Stimulated activated CD8-positive, alpha-beta memory T cell treated with anti-CD3 and anti-CD28 coated beads, Interleukin-4, amount 100 ng/mL, for 4 hours (primary cell): ENCODE measurements around the gene RAI14.
"Not testable (repeated sequence)": the region's sequence is repeated elsewhere in the genome, so short reads cannot be mapped to it uniquely, and the experiment has no call there.

Experiments
- DNase-seq, 2 donors: peaks; one replicate each; pipeline ENCODE4 v3.0.0-alpha.2; 2020; ENCODE audit warnings: low read depth in 2 of 2, low spot score in 1 of 2

RAI14 gene

GRCh38 chr5:34758514-34758913, 102.4 kb downstream of the RAI14 start:
- DNase-seq = no peak

DNA sequence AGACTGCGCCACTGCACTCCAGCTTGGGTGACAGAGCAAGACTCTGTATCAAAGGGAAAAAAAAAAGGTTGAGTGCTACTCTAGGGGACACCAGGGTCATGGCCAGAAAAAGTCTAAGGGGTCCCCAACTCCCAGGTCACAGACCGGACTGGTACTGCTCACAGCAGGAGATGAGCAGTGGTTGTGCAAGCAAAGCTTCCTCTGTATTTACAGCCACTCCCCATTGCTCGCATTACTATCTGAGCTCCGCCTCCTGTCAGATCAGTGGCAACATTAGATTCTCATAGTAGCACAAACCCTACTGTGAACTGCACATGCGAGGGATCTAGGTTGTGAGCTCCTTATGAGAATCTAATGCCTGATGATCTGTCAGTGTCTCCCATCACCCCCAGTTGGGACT, 103.1 kb downstream of the RAI14 start:
- DNase-seq = not testable (repeated sequence)

- DNase-seq = no peak
Measured at GRCh38 chr5:34765662-34766061, 109.5 kb downstream of the RAI14 start.

DNA sequence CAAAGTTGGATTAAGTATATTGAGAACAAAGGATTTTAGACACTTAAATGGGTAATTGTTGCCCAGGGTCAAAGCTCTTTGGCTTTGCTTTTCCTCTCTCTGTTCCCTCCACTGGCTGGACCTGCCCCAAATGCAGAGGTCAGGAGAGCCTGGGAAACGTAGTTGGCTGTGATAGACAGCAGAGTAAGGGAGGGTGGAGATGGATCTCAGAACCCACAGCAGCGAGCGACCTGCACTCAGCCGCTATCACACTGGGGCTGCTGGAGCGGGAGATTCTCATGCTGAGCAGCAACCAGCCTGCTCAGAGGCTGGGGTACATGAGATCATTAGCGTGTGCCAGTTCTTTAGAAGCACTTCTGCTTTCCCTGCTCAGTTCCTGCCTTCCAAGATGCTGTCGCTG, 111.1 kb downstream of the RAI14 start:
- no peak for DNase-seq

DNA sequence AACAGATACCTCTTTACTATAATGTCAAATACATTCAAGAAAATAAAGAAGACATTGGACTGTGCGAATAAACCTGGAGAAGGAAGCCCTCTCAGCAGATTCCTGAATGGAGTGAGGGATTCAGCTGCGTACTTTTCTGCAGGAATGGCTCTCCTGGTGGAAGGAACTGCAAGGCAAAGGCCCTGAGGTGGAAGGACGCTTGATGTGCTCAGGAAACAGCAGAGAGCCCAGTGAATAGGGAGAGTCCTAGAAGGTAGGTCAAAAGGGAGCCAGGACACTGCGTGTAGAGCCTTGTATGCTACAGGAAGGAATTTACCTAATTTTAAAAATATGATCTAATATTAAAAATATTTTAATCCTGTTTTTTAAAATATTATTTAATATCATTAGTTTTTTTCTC, 114.4 kb downstream of the RAI14 start:
- no peak for DNase-seq

DNA sequence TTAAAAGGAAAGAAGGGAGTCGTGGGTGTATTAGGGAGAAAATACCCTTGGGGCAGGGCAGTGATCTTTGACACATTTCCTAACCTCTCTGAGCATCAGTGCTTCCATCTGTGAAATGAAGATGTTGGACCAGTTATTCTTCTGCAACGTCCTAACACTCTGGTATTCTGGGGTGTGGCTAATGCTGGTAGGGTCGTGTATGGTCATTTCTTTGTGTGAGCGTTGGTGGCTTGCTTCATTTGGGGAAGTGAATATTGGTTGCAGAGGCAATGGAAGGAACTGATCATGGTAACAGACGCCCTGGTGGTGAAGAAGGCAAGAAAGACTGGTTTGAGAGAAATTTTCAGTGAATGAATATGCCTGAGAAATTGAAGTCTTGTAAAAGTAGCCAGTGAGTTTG, 114.9 kb downstream of the RAI14 start:
- no peak for DNase-seq

GRCh38 chr5:34772267-34773098, 116.4 kb downstream of the RAI14 start:
- no peak for DNase-seq

GRCh38 chr5:34774139-34774538, 118.0 kb downstream of the RAI14 start:
- DNase-seq = no peak

DNA sequence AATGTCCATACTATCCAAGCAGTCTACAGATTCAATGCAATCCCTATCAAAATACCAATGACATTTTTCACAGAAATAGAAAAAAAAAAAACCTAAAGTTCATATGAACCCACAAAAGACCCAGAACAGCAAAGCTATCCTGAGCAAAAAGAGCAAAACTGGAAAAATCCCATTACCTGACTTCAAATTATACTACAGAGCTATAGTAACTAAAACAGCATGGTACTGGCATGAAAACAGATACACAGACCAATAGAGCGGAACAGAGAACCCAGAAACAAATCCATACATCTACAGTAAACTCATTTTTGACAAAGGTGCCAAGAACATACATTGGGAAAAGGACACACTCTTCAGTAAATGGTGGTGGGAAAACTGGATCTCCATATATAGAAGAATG, 118.5 kb downstream of the RAI14 start:
- DNase-seq = not testable (repeated sequence)

- DNase-seq = no peak
Measured at GRCh38 chr5:34775886-34776285, 119.8 kb downstream of the RAI14 start.

DNA sequence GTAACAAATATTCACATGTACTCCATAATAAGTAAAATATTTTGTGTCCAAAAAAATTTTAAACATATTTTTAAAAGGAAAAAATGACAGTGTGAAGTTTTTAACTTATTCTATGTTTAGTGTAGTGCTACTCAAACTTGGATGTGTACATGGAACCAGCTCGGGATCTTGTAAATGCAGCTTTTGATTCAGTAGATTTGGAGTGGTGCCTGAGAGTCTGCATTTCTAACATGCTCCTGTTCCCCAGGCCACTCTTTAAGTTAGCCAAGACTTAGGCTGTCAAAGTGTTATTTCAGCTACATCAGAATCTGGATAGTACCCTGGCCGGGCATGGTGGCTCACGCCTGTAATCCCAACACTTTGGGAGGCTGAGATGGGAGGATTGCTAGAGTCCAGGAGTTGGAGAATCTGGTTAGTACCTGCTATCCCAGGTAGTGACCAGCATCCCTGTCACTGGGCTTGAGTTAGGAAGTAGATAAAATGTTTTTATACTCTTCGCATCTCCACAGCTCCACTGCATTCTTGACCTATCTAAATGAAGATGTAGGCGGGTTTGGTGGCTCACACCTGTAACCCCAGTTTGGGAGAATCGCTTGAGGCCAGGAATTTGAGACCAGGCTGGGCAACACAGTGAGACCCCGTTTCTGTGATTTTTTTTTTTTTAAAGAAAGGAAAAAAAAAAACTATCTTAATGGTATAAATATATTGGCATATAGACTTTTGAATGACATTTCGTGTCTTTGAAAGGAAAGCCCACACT, 122.1 kb downstream of the RAI14 start:
- DNase-seq = no peak

DNA sequence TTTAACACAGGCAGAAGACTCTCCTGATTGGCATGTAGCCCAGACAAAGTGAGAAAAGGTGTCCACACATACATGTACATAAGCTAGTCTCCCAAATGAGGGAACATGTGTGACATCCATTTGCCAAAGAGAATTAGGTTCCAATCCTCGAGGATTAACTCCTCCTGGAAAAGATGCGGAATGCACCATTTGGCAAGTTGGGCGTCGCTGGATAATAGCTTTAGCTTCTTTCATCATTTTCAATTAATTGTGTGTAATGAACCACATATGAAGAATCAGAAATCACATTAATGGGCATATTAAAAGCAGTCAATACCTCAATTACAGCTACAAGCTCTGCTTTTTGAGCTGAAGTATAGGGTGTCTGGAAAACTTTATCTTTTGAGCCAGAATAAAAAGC, 127.8 kb downstream of the RAI14 start:
- DNase-seq = not testable (repeated sequence)

DNA sequence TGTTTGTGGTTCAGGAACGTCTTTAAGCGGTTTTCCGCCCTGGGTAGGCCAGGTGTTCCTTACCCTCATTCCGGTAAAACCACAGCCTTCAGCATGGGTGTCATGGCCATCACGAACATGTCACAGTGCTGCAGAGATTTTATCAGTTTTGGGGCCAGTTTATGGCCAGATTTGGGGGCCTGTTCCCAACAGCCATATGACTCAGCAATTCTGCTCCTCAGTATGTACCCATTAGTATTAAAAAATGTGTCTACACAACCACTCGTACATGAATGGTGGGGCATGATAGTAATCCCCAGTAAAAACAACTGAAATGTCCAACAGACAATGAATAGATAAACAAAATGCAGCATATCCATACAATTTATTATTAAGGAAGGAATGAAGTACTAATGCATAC, 130.9 kb downstream of the RAI14 start:
- DNase-seq = no peak

DNA sequence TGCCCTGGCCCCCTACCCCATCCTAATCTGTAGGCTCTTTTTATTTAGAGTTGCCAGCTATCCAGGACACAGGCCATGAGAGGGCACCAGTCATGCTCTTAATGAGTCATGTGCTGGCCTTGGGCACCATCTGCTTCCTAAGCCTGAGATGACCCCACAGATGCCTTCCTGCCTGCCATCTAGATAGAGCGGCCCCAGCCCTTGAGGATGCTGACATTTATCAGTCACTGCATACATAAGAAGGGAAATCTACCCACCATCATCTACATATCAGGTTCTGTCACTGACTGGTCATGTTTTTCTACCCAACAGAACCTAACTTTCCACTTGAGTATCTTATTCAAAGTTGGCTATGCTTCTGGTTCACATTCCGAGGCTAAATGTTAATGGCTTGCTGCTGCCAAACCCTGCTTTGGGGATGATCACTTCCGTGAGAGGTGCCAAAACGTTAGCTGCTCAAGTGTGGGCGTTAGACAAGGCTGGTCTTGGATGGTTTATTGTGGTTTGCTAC, 132.9 kb downstream of the RAI14 start:
- no peak for DNase-seq

GRCh38 chr5:34789639-34790038, 133.5 kb downstream of the RAI14 start:
- DNase-seq = no peak

DNA sequence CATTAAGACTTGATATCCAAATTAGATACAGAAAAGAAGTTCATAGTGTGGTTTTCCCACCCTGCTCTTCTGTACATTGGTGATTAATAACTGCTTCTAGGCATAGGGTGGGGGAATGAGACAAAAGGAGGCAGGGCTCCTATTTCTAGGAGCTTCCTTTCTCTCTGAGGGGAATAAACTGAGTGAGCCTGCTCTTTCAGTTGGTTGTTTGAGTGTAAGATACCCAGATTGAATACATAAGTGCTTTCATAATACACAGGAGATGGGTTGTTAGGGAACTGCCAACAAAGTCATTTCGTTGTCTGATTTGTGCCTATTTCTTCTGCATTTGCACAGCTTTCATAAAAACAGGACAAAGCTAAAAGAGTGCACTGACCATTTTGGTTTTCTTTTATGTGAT, 133.9 kb downstream of the RAI14 start:
- DNase-seq = no peak

DNA sequence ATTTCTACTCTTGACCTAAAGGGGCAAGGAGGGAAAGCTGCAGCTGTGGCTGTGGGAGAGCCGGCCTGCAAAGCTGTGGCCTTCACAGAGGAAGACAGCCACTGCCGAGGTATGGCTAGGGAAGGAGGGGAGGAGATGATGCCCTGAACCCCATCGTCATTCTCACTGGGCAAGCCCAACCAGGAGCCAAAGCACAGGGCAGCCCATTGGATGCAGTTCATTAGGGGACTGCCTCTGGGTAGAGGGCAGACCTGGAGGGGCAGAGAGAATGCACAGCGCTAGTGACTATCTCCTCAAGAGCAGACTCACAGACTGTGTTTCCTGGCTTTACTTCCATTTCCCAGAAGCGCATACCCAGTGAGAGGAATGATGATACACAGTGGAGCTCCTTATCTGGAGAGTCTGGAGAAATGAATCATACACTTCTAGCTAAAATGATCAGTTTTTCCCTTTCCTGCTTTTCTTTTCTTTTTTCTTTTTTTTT, 135.7 kb downstream of the RAI14 start:
- no peak for DNase-seq

GRCh38 chr5:34802834-34803563, 146.9 kb downstream of the RAI14 start:
- DNase-seq = no peak

GRCh38 chr5:34803974-34804732, 148.0 kb downstream of the RAI14 start:
- no peak for DNase-seq

DNA sequence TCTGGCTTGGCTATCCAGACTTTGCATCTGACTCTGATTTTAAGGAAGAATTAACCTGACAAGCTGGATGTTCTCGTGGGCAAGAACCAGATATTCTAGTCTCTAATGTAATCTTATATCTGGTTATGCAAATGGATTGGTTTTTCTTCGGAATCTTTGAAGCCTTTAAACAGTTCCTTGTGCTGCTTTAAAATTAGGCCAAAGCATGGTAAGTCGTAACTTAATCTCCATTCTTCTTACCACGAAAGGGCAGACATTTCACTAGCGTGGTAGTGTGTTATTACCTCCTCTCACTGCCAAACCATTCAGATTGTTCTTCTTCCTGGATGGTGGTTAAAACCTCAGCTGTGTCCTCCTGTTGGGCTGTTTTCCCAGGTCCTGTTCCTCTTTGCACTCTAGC, 148.8 kb downstream of the RAI14 start:
- DNase-seq = no peak

- no peak for DNase-seq
Measured at GRCh38 chr5:34806532-34806931, 150.4 kb downstream of the RAI14 start.
